HG03558 (cell line): ENCODE results near the gene SPOCK2.
"Not testable (repeated sequence)": the region's sequence is repeated elsewhere in the genome, so short reads cannot be mapped to it uniquely, and the experiment has no call there.

Experiments used
- ATAC-seq: cut with Tn5 transposase; IDR thresholded peaks from one replicate; pipeline ENCODE4 v1.9.1; 2021; ENCODE audit warnings: moderate number of reproducible peaks; ENCODE audit not compliant: unreplicated experiment; ENCODE audit errors: extremely low read depth

The SPOCK2 gene

DNA sequence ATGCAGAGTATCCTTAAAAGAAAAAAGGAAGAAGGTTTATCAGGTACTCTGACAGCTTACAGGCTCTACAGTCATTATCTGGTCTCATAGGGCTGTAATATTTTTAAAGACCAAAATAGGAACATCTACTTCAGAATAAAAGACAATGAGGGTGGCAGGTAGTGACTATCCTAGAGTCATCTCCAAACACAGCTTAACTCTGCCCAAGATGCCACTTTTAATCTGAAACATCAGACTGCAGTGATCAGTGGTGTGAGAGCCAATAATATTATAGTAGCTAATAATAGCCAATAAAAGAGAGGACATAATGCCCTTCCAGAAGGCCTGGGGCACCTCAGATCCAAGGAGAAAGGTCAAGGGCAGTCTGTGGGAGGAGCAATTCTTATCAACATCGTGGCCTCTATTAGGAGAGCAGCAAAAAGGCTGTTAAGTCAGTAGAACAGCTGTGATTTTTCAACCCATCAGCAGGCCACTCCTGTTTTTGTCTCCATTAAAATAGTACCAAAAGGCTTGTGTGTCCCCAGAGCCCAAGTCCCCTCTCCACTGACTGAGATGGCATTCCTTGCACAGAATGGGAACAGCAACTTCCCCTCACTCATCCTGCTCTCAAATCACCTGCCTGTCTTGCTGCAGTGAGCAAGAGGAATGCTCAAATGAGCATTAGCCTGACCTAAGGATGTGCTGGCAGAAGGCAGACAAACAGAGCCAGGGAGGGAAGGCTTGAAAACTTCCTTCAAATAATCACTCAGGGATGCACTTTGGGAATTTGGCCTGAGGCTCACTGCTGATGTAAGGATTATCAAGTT, 20.7 kb upstream of the SPOCK2 start:
- no peak for ATAC-seq

DNA sequence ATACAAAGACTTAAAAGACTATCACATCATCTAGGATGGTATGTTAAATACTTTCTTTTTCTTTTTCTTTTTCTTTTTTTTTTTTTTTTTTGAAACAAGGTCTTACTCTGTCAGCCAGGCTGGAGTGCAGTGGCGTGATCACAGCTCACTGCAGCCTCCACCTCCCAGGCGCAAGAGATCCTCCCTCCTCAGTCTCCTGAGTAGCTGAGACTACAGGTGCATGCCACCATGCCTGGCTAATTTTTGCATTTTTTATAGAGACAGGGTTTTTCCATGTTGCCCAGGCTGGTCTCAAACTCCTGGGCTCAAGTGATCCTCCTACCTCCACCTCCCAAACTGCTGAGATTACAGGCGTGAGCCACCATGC, 19.6 kb upstream of the SPOCK2 start:
- ATAC-seq = not testable (repeated sequence)

DNA sequence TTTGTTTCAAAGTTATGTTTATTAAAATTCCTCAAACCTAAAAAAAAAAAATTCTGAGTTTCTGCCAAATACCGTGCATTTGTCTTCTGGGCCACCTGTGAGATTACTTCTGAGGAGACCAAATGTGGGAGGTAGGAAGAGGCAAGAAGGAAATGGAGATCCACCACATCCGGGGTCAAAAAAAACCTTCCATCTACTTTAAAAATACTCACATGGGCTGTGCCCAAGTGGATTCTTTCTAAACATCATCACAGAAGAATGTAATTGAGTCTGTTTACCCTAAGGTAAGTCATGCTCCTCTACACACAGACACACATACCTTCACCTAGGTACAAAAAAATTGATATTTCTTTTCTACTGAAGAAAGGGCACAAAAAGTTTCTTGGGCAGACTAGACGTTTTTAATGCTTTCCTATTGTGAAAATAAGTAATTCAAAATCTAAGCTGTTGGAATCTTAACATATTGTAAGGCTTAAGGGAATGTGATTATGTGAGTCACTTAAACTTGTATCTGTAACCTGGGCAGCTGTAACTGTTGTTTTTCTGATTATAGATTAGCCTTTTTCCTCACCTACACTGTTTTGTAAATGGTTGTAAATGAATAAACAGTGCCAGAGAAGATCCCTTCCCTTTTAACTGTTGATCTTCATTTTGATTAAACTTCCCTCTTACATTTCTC, 19.1 kb upstream of the SPOCK2 start:
- ATAC-seq = no peak

DNA sequence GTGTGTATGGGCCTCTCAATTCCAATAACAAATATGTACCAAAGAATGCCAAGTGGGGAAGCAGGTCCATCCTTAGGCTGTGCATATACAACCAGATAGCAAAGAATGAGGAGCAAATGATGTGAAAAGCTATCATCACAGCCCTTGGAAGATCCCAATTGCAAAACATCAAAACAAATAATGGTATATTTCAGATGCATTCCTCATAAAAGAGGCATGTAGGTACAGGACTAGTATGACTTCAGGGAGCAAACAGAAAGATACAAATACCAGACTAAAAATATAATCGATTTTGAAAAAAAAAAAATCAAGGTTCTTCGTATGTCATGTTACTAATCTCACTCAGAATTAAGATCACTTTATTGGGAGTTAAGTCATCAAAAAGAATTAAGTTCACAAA, 18.5 kb upstream of the SPOCK2 start:
- no peak for ATAC-seq

DNA sequence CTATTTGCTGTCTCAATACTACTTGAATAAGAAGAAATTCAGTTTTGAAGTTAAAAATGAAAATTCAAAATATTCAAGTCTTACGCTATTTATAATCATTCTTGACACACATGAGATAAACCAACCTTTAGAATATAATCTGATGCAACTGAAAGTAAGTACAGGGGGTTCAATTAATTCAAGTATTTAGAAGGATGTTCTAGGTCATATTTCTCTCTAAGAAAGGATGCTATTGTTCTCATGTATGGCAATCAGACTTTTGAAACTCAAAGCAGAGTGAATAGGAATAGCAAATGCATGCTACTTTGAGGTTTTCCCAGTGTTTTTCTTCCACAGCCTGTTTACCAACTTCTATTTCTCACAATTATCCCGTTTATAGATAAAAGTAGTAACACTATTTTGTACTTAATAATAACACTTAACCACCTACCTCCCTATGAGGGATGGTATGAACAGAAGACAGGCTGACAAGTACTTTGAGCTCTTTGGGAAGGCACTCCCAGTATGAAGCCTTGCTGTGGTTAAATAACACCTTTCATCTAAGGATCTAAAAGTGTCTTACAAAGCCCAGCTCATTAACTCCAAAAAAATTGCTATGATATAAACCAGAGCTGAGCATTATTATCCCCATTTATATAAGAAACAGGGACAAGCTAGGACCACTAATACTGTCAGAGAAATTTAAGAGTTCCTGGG, 18.0 kb upstream of the SPOCK2 start:
- ATAC-seq = no peak

DNA sequence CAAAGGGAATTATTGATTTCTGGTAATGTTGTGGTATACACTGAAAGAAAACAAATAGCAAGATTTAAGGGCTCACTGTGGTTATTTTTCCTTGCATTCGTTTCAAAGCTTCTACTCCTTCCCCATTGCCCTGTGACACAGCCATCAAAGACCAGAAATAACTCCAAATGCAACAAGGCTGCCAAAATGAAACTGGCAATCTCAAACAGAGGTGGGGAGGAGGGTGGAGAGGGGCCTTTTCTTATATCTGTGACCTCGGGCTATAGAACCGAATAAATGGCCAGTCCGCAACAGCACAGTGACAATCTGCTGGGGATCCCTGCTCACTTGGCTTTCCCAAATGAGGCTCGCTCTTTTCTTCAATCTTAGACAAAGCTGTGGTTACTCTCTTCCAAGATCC, 17.4 kb upstream of the SPOCK2 start:
- no peak for ATAC-seq

DNA sequence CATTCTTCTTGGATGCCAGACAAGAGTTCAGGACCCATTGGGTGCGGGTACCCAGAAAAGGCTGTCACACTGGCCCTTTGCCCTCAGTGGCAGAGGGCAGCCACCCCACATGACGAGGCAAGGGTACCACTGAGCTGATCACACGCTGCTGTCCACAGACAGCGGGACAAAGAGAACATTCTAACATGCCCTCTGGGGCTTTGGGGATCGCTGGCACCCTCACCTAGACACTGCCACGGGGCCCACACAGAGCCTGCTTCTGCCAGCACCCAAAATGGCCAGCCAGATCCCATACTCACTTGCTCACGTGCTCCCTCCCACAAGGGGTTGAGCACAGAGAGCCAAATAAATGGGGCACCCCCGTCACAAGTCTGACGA, 16.7 kb upstream of the SPOCK2 start:
- no peak for ATAC-seq

- ATAC-seq = no peak
Measured at GRCh38 chr10:72104472-72105097, 16.2 kb upstream of the SPOCK2 start.

DNA sequence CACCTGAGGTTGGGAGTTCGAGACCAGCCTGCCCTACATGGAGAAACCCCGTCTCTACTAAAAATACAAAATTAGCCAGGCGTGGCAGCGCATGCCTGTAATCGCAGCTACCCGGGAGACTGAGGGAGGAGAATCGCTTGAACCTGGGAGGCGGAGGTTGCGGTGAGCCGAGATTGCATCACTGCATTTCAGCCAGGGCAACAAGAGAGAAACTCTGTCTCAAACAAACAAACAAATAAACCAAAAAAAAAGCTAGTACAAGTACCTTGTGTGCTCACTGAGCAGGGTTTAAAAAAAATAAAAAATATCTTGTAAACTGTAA, 11.2 kb upstream of the SPOCK2 start:
- ATAC-seq = no peak

GRCh38 chr10:72098836-72099599, 10.7 kb upstream of the SPOCK2 start:
- ATAC-seq = no peak

DNA sequence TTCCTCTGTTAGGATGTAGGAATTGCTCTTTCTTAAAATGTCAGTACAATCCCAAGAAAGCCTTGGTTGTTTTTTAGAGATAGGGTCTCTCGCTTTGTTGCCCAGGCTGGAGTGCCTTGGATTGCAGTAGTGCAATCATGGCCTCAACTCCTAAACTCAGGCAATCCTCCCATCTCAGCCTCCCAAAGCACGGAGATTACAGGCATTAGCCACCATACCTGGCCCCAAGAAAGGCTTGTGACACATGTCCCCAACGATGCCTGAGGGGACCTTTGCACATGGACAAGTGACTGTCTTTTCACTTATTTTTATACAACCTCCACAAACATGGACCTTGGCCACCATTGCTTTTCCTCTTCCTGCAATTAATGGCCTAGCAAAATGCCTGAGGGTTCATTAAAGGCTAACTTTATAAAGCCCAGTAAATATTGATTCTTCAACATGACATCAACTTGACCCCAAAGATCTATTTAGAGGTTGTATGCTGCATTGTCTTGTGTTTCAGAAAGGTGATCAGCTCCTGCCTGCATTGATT, 10.0 kb upstream of the SPOCK2 start:
- no peak for ATAC-seq

DNA sequence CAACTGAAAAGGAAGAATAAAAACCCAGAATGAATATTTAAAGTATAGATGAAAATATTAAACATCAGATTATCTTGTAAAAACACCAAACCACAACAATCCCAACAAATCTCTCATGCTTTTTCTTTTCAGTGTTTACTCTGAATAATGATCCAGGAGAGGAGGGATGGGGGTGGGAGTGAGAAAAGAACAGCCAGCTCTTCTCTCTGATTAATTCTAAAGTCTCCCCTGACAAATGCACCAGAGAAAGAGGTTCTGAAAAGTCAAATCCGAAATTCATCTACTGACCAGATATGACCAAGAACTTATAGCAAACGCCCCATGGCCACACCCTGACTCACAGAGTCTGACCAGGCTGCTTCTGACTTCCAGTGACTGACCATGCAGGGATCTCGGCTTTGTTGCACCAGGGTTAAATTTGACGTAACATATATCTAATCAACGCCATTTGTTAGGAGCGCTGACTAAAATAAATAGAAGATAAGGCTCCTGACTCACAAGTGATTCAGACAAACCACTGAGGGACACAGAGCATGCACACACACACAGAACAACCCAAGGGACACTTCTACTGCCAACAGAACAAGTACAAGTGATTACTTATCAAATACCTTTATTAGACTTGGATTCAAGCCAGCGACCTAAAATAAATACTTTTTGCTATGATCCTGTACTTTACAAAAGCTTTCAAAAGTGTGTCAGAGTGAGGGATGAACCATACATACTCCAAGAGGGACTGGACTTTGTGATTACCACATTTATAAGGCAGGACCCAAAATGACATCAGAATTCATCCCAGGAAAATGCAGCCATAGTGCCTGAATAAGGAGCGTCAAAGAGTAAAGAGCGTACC, 9.3 kb upstream of the SPOCK2 start:
- no peak for ATAC-seq

DNA sequence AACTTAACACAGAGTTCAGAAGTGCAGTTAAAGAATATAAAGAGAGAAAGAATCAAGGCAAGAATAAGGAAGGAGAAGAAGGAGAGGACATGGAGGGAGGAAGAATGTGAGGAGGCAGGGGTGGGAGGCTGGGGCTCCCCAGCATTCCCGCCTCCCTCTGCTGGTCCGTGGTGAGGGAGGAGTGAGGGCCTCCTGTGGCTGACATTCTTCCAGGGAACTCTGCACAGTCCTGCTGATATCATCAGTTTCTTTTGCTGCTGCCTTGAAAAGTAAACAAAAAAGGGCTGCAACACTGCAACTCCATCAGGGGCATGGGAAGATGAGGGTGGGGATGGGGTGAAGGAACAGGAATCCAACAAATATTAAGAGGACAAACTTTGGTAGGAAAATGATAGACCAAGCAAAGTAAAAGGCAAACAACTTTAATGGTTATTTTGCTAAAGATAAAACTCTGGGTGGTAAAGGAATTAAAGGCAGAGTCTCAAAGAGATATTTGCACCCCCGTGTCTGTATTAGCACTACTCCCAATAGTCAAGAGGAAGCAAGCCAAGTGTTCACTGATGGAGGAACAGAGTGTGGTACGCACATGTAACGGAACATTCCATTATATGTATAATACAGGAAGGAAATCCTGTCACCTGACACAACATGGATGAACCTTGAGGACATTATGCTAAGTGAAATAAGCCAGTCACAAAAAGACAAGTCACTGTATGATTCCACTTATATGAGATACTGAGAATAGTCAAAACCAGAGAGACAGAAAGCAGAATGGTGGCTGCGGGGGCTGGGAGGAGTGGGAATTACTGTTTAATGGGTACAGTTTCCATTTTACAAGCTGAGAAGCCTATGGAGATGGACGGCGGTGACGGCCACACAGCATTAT, 8.0 kb upstream of the SPOCK2 start:
- no peak for ATAC-seq

GRCh38 chr10:72095195-72095594, 6.8 kb upstream of the SPOCK2 start:
- no peak for ATAC-seq

GRCh38 chr10:72094574-72094973, 6.2 kb upstream of the SPOCK2 start:
- no peak for ATAC-seq

- no peak for ATAC-seq
Measured at GRCh38 chr10:72093450-72093849, 5.1 kb upstream of the SPOCK2 start.

GRCh38 chr10:72092987-72093386, 4.6 kb upstream of the SPOCK2 start:
- ATAC-seq = no peak

DNA sequence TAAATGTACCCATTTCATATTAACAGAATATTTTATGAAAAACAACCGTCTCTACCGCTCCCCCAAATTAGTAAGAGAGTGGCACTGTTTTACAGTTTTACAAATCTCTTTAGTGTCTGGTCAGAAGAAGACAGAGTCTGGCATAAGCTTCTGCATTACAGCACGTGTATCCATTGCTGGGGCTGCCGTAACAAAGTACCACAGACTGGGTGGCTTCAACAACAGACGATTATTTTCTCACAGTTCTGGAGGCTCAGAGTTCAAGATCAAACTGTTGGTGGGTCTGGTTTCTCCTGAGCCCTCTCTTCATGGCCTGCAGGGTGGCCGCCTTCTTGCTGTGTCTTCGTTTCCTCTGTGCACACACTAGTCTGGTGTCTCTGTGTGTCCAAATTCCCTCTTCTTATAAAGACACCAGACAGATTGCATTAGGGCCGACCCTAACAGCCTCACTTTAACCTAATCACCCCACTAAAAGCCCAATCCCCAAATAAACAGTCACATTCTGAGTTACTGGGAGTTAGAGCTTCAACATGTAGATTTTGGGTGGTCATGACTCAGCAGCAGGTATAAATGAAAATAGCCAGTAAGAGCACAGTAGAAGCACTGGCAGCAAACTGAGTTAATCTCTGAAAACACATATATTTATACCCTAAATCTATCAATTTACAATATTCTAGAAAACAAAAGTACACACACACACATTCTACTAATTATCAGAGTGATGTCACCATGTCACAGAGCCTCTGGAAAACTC, 4.0 kb upstream of the SPOCK2 start:
- ATAC-seq = no peak
